Fibroblast of the aortic adventitia (primary cell): Measurements from ENCODE around the gene ARHGAP42. TPM values are rescaled to one million over a fixed set of nuclear protein-coding genes. Genes with fewer than 3 reads are reported as not detected.

Experiments
- DNase-seq: peaks from one replicate; pipeline ENCODE4 v3.0.0-alpha.2; 2010; ENCODE audit warnings: low read depth
- H3K4me3 ChIP-seq: 2 replicates; pipeline ENCODE4 v1.5.1; 2011; ENCODE audit warnings: low read depth, mild to moderate bottlenecking, control low read depth, low read length, moderate library complexity
- total RNA-seq: library from RNA; depleted of rRNA; stranded (reverse); fragments of >200 nt; gene quantifications from 2 replicates; pipeline ENCODE4 v1.2.3, GENCODE V29; 2012; ENCODE audit warnings: low replicate concordance
- TF ChIP-seq, protein P1 (sequence below): IDR thresholded peaks from 2 replicates; pipeline ENCODE4 v1.5.1; 2011; ENCODE audit warnings: mild to moderate bottlenecking, low read length, control low read depth, inconsistent platforms; ENCODE audit not compliant: insufficient read depth

The ARHGAP42 gene
- total RNA-seq, 1 donor = 12.6 TPM

DNA sequence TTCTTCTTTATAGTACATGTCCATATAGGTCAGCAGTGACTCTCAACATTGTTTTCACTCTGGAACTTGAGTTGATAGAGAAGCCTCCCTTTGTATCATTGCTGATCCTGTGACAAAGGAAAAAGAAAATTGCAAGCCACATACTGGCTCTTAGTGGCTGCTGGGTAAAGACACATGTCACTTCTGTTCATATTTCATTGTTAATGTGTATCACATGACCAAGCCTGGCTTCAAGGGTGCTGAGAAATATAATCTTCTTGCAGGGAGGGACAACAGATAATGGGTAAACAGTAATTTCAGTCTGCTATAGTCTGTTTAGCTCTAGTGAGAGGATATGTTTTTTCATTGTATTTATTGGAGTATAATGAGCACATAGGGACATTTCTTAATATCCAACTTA, 269.3 kb downstream of the ARHGAP42 start:
- TF ChIP-seq, protein P1, sequence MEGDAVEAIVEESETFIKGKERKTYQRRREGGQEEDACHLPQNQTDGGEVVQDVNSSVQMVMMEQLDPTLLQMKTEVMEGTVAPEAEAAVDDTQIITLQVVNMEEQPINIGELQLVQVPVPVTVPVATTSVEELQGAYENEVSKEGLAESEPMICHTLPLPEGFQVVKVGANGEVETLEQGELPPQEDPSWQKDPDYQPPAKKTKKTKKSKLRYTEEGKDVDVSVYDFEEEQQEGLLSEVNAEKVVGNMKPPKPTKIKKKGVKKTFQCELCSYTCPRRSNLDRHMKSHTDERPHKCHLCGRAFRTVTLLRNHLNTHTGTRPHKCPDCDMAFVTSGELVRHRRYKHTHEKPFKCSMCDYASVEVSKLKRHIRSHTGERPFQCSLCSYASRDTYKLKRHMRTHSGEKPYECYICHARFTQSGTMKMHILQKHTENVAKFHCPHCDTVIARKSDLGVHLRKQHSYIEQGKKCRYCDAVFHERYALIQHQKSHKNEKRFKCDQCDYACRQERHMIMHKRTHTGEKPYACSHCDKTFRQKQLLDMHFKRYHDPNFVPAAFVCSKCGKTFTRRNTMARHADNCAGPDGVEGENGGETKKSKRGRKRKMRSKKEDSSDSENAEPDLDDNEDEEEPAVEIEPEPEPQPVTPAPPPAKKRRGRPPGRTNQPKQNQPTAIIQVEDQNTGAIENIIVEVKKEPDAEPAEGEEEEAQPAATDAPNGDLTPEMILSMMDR = no peak
- no peak for DNase-seq
- no peak overlapping the region for H3K4me3 ChIP-seq

DNA sequence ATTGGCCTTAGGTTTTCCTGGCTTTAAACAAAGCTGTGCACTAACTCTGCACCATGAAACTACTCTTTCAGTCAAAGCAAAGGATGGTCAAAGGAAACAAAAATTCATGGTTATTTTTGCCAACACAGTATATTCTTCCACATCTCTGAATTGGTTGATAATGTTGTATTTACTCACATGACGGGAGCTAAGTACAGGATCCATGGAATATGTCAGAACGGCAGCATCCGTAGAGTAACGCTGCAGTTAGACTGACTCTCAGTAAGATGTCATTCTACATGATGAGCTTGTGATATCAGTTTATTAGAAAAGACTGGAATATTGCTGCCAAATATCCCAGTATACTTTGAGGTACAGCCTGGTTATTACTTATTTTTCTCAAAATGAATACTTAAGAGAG, 270.4 kb downstream of the ARHGAP42 start:
- DNase-seq = no peak
- no peak overlapping the region for H3K4me3 ChIP-seq
- TF ChIP-seq, protein P1 = no peak

DNA sequence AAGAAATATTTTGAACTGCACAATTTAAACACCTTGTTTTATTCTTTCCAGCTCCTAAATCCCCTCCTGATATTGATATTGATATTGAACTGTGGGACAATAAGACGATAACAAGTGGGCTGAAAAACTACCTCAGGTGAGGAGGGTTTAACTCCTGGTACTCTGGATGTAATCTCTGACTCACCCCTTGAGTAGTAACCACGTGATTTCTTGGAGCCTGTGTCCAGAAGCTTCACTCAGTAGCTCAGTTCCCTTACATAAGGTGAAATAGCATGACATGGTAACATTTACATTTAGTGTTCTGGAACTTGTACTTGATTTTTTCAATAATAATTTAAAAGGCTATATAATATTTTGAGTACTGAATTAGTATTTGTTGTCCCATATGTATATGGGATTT, 274.5 kb downstream of the ARHGAP42 start:
- TF ChIP-seq, protein P1 = no peak
- no peak for DNase-seq
- H3K4me3 ChIP-seq = no peak overlapping the region

DNA sequence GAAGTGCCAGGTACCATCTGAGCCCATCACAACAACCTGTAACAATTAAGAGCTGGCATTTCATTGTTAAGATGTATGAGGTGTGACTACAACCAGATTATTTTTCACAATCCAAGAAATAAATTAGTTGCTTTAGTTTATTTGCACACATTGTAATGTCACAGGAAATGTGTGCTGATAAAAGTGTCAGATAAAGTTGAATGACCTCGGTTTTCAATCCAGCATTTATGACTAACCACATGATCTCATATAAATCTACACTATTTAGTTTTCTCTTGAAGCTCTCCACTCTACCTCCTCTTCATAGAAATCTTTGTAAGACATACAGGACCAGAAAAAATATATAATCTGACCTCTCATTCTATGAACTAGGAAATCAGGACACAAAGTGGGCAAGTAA, 276.3 kb downstream of the ARHGAP42 start:
- H3K4me3 ChIP-seq = no peak overlapping the region
- peak; percentile 35 for DNase-seq

DNA sequence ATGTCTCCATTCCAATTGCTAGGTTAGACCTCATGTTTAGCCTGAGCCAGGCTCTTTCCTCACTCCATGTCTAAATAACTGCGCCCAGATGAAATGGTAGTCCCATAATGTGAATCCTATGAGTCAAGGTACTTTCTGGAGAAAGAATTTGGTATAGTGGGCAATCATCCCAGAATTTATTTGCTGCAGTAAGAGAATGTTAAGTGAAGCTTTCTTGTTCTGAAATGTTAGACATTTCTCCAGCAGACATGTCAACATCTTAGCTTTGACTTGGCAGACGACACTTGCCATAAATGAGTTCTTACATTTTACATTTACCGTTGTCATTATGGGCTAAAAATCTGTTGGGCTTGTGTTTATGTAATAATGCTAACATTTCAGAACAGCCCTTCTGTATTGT, 277.3 kb downstream of the ARHGAP42 start:
- no peak overlapping the region for H3K4me3 ChIP-seq
- TF ChIP-seq, protein P1 = no peak
- peak; percentile 84 for DNase-seq

More for the DNA sequence above, 276.3 kb downstream of the ARHGAP42 start:
- TF ChIP-seq, protein P1 = no peak

DNA sequence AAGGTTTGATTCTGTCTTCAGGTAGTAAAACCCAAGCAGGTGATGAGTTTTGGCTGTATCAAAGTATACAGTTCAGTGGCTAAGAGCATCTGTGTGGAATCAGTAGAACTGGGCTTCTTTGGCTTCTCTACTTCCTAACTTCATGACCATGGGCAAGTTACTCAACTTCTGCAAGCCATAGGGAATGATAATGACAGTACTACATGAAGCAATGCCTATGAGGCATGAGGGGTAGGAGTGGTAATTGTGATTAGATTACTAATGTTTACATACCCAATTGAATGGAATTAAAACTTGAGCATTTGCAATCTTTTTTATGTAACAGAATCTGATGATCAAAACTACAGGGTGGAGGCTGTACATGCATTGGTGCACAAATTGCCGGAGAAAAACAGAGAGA, 278.3 kb downstream of the ARHGAP42 start:
- H3K4me3 ChIP-seq = no peak overlapping the region
- no peak for DNase-seq
- TF ChIP-seq, protein P1 = no peak

DNA sequence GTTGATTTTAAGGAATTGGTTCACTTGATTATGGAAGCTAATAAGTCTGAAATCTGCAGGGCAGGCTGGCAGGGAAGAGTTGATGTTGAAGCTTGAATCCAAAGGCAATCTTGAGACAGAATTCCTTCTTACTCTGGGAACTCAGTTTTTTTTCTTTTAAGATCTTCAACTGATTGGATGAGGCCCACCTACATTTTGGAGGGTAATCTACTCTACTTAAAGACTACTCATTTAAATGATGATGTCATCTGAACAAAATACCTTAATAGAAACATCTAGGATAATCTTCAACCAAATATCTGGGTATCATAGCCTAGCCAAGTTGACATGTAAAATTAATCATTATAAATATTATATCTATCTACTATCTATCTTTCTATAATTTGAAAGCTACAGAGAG, 279.3 kb downstream of the ARHGAP42 start:
- no peak for DNase-seq
- TF ChIP-seq, protein P1 = no peak

More for the DNA sequence above, 279.3 kb downstream of the ARHGAP42 start:
- H3K4me3 ChIP-seq = no peak overlapping the region
